Activated T-cell treated with anti-CD3 and anti-CD28 coated beads, Interleukin-2, amount 50 U/mL, for 72 hours (primary cell): ENCODE results near the gene DLST. TPM values are rescaled to one million over a fixed set of nuclear protein-coding genes. Genes with fewer than 3 reads are reported as not detected.

Source experiments
- ATAC-seq, 2 donors: fragments of 150-1000 bp; cut with Tn5 transposase; replicated peaks in 1 of 2; 2 replicates each; pipeline ENCODE4 v1.10.0; 2021; ENCODE audit warnings: moderate library complexity in 2 of 2, mild to moderate bottlenecking in 1 of 2
- DNase-seq, 2 donors: peaks; one replicate each; pipeline ENCODE4 v3.0.0; 2021 to 2022; ENCODE audit warnings: mixed read lengths in 1 of 2
- H3K27ac Mint-ChIP-seq: one replicate; pipeline ENCODE4 v1.8.0; 2022; ENCODE audit warnings: mild to moderate bottlenecking, moderate library complexity, mixed read lengths
- H3K27me3 Mint-ChIP-seq: one replicate; pipeline ENCODE4 v1.8.0; 2022; ENCODE audit warnings: low read depth, mixed read lengths
- H3K36me3 Mint-ChIP-seq, 2 donors: one replicate each; pipeline ENCODE4 v1.8.0; 2022; ENCODE audit warnings: mixed read lengths in 2 of 2, mild to moderate bottlenecking in 1 of 2; ENCODE audit not compliant: insufficient read depth in 2 of 2
- H3K4me1 Mint-ChIP-seq: one replicate; pipeline ENCODE4 v1.8.0; 2022; ENCODE audit warnings: low read depth, mixed read lengths
- H3K4me3 Mint-ChIP-seq, 2 donors: one replicate each; pipeline ENCODE4 v1.8.0; 2022; ENCODE audit warnings: mild to moderate bottlenecking in 2 of 2, mixed read lengths in 2 of 2, moderate library complexity in 2 of 2
- H3K9me3 Mint-ChIP-seq, 2 donors: one replicate each; pipeline ENCODE4 v1.8.0; 2022; ENCODE audit warnings: mixed read lengths in 2 of 2
- total RNA-seq, 2 donors: library from RNA; stranded (reverse); gene quantifications; one replicate each; pipeline ENCODE4 v1.2.3, GENCODE V29; 2022

Gene DLST
- total RNA-seq, 2 donors from 2014 or later, result 151 to 183 TPM

DNA sequence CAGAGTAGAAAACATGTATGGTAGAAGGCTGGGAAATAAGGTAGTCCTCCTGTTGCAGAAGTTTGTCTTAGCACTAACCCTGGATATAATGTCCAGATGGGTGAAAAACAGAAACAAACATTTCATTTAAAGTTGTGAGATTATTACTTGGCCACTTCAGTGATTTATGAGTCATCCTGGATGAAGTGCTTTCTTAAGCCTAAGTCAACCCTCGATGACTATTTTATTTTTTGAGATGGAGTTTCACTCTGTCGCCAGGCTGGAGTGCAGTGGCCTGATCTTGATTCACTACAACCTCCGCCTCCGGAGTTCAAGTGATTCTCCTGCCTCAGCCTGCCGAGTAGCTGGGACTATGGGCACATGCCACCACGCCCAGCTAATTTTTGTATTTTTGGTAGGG is 10.2 kb downstream of the DLST start:
- H3K4me3 Mint-ChIP-seq, result no peak overlapping the region
- ATAC-seq (no peak), DNase-seq (no peak)
- no peak overlapping the region for H3K27ac Mint-ChIP-seq
- no peaks in the 10 kb centered on the region for H3K27me3 Mint-ChIP-seq
- no peaks in the 10 kb centered on the region for H3K9me3 Mint-ChIP-seq
- H3K4me1 Mint-ChIP-seq, result peaks cover 10% of the 10 kb centered on the region
- peaks cover 9 to 33% of the 10 kb centered on the region in 2 donors for H3K36me3 Mint-ChIP-seq

DNA sequence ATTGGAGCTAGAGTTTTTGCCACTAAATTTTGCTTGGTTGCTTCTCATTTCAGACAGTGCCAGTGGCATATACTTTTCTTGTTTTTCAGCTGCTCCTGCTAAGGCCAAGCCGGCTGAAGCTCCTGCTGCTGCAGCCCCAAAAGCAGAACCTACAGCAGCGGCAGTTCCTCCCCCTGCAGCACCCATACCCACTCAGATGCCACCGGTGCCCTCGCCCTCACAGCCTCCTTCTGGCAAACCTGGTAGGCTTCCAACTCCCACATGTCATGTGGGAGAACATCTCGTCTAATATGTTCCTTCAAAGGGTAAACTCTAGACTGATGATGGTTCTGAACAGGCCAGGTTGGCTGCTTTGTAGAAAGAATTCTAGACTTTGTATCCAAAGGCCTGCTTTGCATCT is 11.0 kb downstream of the DLST start:
- no peak overlapping the region for H3K27ac Mint-ChIP-seq
- DNase-seq (no peak), ATAC-seq (no peak)
- peaks cover 9 to 35% of the 10 kb centered on the region in 2 donors for H3K36me3 Mint-ChIP-seq
- no peaks in the 10 kb centered on the region for H3K27me3 Mint-ChIP-seq
- no peaks in the 10 kb centered on the region for H3K9me3 Mint-ChIP-seq
- no peak overlapping the region for H3K4me3 Mint-ChIP-seq
- peaks cover 8% of the 10 kb centered on the region for H3K4me1 Mint-ChIP-seq

DNA sequence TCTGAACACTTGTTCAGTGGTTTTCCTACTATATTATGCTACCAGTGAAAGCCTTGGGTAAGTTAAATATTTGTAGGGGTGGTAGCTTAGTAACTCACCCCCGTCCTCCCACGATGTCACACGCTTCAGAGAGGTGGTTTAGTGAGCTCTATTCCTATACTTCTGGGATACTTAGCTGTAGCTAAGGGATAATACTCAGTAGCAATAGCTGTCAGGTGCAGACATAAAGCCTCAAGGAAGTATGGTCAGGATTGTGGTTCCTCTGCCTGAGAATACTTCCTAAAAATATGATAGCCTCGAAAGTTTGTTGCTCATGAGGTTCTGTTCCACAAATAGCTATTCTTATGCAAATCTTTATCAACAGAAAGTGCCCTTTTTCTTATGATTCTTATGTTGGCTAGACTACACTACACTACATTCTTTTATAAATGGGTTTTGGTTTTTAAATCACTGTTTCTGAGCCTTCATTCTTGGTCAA is 11.9 kb downstream of the DLST start:
- no peaks in the 10 kb centered on the region for H3K9me3 Mint-ChIP-seq
- peak overlapping the region; percentile 26 for H3K27ac Mint-ChIP-seq
- no peaks in the 10 kb centered on the region for H3K27me3 Mint-ChIP-seq

DNA sequence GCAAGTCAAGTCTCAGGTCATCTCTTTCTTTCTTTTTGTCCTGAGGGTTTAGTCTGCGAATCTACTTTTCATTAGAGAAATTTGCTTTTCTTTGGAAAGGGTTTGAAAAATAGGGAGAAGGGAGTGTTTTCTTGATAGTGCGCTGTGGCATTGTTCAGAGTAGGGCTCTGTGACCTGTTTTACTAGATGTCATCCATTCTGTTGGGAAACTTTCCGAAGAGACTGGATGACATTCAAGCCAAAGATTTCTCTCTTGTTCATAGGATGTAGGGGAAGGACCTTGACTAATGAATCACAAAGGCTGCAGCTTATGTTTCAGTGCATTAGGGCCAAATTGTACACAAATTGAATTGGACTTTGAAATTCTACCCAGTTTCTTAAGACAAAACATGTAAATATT is 14.7 kb downstream of the DLST start:
- Mint-ChIP-seq H3K27me3 (no peaks in the 10 kb centered on the region), H3K9me3 (no peaks in the 10 kb centered on the region), H3K4me3 (no peak overlapping the region), H3K4me1 (no peaks in the 10 kb centered on the region), H3K27ac (no peak overlapping the region), H3K36me3 (peaks cover 12 to 45% of the 10 kb centered on the region in 2 donors)
- ATAC-seq, result no peak
- DNase-seq, result no peak

More for the DNA sequence above, 11.9 kb downstream of the DLST start:
- Mint-ChIP-seq H3K4me1 (no peaks in the 10 kb centered on the region), H3K36me3 (peaks cover 9 to 35% of the 10 kb centered on the region in 2 donors), H3K4me3 (no peak overlapping the region)
- DNase-seq (no peak), ATAC-seq (no peak)

DNA sequence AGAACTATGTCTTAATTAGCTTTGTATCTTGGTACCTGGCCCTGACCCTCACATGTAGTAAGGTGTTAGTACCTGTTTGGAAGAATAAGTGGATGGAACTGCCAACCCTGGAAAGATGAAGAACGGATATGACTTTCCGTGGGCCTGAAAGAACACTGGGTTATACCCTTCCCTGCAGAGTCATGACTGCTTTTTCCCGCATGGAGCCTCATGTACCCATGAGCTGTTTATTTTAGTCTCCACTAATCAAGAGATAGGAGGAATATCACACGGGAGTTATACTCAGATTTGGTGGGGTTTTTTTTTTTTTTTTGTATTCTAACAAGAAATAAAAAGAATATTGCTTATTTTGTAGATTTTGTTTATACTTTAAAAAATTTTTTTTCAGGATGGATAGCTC is 15.9 kb downstream of the DLST start:
- Mint-ChIP-seq H3K4me1 (no peaks in the 10 kb centered on the region), H3K36me3 (peaks cover 12 to 47% of the 10 kb centered on the region in 2 donors), H3K27ac (peak overlapping the region; percentile 93), H3K27me3 (no peaks in the 10 kb centered on the region), H3K4me3 (no peak overlapping the region), H3K9me3 (no peaks in the 10 kb centered on the region)
- ATAC-seq (no peak), DNase-seq (no peak)

DNA sequence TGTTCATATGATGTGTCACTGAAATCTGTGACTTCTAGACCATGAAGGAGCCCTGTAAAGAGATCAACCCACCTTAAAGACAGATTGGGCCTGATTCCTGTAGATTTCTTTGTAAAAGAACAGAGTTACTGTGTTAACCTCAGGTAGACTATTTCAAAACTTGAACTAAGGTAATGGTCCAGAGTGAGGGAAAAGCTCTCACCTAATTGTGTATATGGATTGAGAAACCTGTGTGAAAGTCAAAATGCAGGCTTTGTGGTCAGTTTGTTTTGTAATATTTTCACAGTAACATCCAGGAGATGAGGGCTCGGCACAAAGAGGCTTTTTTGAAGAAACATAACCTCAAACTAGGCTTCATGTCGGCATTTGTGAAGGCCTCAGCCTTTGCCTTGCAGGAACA is 16.4 kb downstream of the DLST start:
- H3K4me1 Mint-ChIP-seq, result peaks cover 4% of the 10 kb centered on the region
- no peaks in the 10 kb centered on the region for H3K9me3 Mint-ChIP-seq
- no peaks in the 10 kb centered on the region for H3K27me3 Mint-ChIP-seq
- DNase-seq (no peak), ATAC-seq (no peak)
- no peak overlapping the region for H3K27ac Mint-ChIP-seq
- H3K36me3 Mint-ChIP-seq, result peaks cover 12 to 43% of the 10 kb centered on the region in 2 donors
- H3K4me3 Mint-ChIP-seq, result no peak overlapping the region

DNA sequence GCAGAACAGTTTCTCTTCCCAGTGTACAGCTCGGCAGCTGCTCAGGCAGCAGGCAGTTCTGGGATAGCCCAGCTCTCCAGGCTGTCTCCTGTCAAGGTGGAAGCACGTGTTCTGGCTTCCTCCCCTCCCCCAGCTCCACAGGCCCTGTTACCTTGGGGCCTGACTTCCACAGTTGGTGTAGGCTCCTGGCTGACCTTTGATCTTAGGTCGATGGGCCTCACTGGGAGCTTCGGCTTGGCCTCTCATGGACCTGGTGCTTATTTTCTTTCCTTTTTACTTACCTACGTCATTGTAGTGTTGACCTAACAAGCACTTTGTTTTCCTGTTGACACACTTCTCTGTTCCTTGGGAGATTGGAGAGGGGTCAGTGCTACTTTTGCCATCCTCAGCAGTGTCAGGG is 17.0 kb downstream of the DLST start:
- no peaks in the 10 kb centered on the region for H3K9me3 Mint-ChIP-seq
- no peaks in the 10 kb centered on the region for H3K27me3 Mint-ChIP-seq
- no peak overlapping the region for H3K27ac Mint-ChIP-seq
- DNase-seq (no peak), ATAC-seq (no peak)
- H3K4me1 Mint-ChIP-seq, result peaks cover 4% of the 10 kb centered on the region
- peaks cover 12 to 40% of the 10 kb centered on the region in 2 donors for H3K36me3 Mint-ChIP-seq
- H3K4me3 Mint-ChIP-seq, result no peak overlapping the region

DNA sequence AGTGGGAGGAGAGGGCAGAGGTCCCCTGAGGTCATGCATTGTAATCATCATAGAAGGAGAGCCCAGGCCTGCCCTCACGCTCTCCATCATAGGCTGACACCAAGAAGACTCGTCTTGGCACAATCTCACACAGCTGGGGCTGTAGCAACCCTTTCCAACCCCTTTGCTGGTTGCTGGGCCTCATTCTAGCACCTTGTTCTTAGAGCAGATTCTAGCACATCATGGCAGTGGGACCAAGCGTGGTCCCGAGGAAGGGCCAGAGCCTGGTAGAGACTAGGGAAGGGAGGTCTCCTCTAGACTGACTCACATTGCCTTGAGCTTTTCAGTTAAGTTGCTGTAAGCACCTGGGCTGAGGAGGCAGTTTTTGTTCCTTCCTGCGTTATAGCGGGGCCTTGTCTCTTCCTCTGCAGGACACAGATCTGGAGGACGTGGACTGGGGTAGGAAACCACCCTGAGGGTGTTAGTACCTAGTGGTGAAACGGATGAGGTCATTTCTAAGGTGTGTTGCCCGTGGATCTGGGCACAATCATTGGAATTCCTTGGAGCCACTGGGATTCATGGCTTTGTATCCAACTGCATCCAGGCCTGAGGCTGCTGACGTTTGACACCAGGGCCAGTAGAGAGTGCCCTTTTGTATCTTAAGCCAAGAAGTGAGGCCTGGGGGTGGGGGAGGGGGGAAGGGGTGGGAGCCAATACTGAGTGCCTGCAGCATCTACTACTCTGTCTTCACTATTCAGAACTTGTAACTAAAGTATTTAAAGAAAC is 21.4 kb downstream of the DLST start:
- H3K27me3 Mint-ChIP-seq, result no peaks in the 10 kb centered on the region
- H3K36me3 Mint-ChIP-seq, result peaks cover 7 to 21% of the 10 kb centered on the region in 2 donors
- H3K4me3 Mint-ChIP-seq, result no peak overlapping the region
- no peaks in the 10 kb centered on the region for H3K9me3 Mint-ChIP-seq
- H3K27ac Mint-ChIP-seq, result no peak overlapping the region
- DNase-seq (no peak), ATAC-seq (no peak)
- H3K4me1 Mint-ChIP-seq, result peaks cover 9% of the 10 kb centered on the region

DNA sequence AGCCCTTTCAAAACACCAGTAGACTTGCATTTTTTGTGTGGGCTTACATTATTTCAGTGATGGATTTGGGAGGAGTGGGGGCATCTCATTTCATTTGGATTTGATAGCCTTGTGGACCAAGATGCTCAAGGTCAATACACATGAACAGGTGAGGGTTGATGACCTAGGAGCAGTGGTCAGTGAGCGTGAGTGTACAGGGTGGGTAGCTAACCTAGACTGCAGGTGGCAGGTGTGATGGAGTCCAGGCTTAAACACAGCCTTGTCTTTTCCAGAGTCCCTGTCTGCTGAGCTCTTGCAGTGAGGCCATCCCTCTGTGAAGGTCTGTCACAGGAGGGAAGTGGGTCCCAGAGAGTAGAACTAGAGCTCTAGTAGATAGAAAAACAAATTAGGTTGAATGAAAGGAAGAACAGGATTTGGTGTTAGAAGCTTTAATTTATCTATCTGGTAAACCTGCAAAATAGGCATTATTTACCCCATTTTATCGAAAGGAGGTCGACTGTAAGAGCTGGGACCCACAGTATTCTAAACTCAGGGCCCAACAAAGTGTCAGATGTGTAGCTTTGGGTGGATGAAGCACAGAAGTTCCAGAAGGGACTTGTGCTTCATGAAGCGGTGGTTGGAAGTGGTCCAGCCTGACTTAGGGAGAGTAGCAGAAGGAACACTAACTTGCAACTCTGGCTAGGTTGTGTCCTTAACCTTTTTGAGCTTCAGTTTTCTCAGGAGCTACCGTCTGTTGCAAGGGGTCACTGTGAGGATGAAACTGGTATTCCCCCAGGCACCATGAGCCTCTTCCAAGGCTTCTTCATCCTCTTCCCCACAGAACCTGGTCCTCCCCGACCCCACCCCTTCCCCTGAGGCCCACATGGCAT is 23.2 kb downstream of the DLST start:
- Mint-ChIP-seq H3K4me1 (peaks cover 9% of the 10 kb centered on the region), H3K27me3 (no peaks in the 10 kb centered on the region), H3K36me3 (peaks cover 0 to 10% of the 10 kb centered on the region in 2 donors), H3K27ac (peak overlapping the region; percentile 30), H3K4me3 (no peak overlapping the region), H3K9me3 (no peaks in the 10 kb centered on the region)
- DNase-seq, result no peak
- no peak for ATAC-seq

DNA sequence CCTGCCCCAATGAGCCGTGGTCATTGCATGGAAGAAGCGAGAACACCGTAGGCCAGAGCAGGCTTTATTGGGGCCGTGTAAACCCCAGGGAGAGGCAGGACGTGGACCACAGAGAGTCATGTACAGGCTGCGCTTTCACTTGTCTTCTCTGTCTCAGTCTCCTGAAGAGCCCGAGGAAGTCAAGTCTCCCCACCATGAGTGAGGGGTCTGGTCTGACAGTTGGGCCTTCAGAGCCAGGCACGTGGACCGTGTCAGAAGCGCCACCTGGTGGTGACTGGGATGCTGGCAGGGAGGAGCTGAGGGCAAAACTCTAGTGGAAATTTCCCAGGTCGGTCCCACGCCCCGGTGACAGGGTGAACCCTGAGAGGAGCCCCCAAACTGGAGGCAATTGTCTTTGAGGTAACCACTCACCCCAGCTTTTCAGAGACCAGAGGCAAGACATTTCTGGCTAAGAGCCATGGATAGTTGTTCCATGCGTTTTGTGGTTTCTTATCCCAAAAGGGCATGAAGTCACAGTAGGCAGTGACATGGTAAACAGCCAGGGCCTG is 24.0 kb downstream of the DLST start:
- peak; percentile 78 to 83 for DNase-seq
- H3K4me1 Mint-ChIP-seq, result peaks cover 9% of the 10 kb centered on the region
- no peaks in the 10 kb centered on the region for H3K9me3 Mint-ChIP-seq
- H3K27ac Mint-ChIP-seq, result no peak overlapping the region
- H3K4me3 Mint-ChIP-seq, result no peak overlapping the region
- peaks cover 0 to 7% of the 10 kb centered on the region in 2 donors for H3K36me3 Mint-ChIP-seq
- ATAC-seq, result peak; percentile 56 to 67
- H3K27me3 Mint-ChIP-seq, result no peaks in the 10 kb centered on the region

DNA sequence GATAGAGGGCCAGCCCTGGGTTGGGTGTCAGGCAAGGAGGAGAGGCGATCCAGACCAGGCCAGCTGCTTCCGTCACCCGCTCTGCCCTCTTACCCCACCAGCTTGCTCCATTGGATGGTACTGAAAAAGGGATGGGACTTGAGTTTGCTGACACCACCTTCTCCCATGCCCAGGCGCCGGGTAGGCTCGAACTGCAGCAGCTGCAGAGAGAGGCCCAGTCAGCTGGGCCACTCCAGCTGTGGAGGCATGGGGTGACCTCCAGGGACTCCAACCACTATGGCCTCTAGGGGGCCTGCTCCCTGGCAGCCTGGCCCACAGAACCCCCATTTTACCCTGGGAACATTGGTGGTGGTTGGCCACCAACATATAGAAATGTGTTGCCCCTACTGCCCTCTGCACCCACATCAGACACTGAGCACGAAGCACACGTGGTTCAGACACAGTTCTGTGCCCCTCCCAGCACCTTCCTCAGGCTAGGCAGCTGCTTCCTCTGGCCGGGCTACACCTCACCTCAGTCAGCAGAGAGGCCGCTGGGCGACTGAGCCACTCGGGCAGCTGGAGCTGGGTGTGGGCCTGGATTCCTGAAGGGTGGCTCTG is 25.3 kb downstream of the DLST start:
- Mint-ChIP-seq H3K9me3 (no peaks in the 10 kb centered on the region), H3K36me3 (peaks cover 0 to 2% of the 10 kb centered on the region in 2 donors), H3K4me3 (no peak overlapping the region), H3K27ac (peak overlapping the region; percentile 60), H3K4me1 (peaks cover 9% of the 10 kb centered on the region), H3K27me3 (no peaks in the 10 kb centered on the region)
- no peak for ATAC-seq
- no peak for DNase-seq

DNA sequence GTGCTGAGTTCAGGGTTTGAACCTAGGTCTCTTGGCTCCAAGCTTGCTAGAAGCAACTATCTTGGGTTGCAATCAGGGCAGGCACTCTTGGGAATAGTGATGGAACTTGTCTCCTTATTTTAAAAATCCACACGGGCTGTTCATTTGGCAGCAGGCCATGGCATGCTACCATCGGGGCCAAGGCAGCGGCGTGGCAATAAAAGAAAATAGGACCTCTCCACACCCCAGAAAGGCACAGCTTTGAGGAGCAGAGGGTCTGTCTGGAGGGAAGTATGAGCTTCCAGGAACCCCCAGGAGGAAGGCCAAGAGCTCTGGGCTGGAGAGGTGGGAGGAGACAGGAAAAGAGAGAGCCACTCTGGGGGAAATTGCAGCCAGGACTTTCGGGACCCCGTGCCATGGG is 26.0 kb downstream of the DLST start:
- Mint-ChIP-seq H3K9me3 (no peaks in the 10 kb centered on the region), H3K4me1 (peaks cover 8% of the 10 kb centered on the region), H3K27ac (peak overlapping the region; percentile 60), H3K27me3 (no peaks in the 10 kb centered on the region), H3K4me3 (no peak overlapping the region), H3K36me3 (no peaks in the 10 kb centered on the region)
- ATAC-seq (no peak), DNase-seq (no peak)

DNA sequence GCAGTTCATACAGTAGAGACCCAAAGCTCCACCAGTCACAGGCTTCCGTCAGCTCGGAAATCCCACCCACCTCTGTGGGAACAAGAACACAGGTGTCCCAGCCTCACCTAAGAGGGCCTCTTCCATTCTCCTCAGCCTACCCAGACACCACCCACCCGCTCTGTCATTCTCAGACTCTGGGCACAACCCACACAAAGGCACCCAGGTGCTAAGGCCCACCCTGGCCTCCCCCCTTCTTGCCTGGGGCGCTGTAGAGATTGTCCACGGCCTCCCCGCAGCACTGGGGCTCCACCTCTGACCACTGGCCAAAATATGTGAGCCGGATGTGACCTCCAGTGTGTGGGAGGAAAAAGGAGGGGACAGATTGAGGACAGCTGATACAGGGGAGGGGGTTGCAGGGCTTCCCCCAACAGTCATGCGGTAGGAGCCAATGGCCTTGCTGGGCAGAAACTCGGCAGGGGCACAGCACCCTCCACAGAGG is 27.2 kb downstream of the DLST start:
- H3K9me3 Mint-ChIP-seq, result no peaks in the 10 kb centered on the region
- DNase-seq, result no peak
- no peak for ATAC-seq
- no peak overlapping the region for H3K4me3 Mint-ChIP-seq
- H3K27me3 Mint-ChIP-seq, result no peaks in the 10 kb centered on the region
- no peak overlapping the region for H3K27ac Mint-ChIP-seq
- no peaks in the 10 kb centered on the region for H3K36me3 Mint-ChIP-seq
- peaks cover 6% of the 10 kb centered on the region for H3K4me1 Mint-ChIP-seq
